GM21619 (cell line): ENCODE results near the gene ACSL1.
"Not testable (repeated sequence)": the region's sequence is repeated elsewhere in the genome, so short reads cannot be mapped to it uniquely, and the experiment has no call there.

ENCODE experiments used
- ATAC-seq: cut with Tn5 transposase; IDR thresholded peaks from one replicate; pipeline ENCODE4 v1.9.1; 2021; ENCODE audit not compliant: unreplicated experiment

Gene ACSL1

DNA sequence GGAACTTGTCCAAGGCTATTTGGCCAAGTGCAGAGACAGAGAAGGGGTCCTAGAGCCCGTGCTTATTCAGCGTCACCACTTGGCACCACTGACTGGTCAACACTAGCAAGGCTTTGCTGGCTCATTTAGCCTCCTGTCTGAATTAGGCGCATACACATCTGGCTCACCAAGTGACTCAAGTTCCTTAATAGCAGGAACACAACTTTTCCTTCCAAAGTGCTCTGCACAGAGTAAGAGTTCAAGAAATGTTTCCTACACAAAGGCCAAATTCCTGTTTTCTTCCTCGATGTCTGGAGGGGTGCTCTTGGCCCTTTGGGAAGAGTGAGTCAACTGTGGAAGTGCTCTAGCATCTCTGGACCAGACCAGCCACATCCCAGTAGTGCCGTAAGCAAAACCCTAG lies 65.1 kb downstream of the ACSL1 start:
- no peak for ATAC-seq

DNA sequence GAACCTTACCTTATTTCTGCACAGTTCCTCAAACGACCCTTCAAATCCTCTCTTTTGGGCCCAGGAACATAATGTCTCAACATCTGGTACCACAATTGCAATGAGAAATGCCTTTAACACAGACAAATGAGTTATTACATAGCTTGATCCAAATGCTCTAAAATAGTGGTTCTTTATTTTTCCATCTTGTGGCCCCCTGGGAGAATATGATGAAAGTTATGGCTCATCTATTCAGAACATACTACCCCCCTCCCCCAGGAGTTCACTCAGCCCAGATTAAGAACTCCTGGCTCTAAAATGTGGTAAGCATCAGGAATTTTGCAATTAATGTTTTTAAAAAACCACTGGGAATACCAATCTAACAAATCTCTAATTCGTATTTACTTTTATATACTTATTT lies 68.0 kb downstream of the ACSL1 start:
- no peak for ATAC-seq

DNA sequence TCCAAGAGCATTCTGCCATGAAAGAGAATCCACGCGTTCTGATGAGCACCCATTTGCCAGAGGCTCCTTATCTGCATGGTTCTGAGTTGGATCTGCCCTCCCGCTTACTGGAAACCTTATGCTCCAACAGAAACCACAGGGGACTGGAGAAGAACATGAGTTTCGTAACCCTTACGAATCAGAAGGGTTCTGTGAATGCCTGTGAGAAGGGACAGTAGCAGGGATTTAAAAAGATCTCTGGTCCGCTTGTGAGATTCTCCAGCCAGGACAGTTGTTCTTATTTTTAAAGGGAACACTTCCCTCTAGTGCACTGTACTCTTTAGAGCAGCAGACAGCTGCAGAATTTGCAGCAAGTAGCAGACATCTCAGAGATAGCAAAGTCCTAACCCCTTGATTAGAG lies 69.4 kb downstream of the ACSL1 start:
- no peak for ATAC-seq

DNA sequence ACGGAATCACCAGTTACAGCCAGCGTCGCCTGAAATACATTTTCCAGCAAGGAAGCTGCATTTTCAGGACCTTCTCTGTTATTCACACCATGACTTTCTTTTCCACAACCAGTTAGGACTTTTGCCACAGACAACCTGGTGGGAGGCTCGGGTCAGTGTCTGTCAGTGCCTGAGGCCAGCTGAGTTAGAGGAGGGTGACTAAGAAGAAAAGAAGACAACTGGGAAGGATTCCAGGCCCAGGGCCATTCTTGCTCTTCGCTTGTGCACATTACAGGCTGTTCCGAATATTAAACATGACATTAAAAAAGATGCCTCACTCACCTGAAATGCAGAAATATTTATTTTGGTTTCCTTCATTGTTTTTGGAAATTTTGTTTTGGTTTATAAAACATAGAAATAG lies 70.5 kb downstream of the ACSL1 start:
- no peak for ATAC-seq

DNA sequence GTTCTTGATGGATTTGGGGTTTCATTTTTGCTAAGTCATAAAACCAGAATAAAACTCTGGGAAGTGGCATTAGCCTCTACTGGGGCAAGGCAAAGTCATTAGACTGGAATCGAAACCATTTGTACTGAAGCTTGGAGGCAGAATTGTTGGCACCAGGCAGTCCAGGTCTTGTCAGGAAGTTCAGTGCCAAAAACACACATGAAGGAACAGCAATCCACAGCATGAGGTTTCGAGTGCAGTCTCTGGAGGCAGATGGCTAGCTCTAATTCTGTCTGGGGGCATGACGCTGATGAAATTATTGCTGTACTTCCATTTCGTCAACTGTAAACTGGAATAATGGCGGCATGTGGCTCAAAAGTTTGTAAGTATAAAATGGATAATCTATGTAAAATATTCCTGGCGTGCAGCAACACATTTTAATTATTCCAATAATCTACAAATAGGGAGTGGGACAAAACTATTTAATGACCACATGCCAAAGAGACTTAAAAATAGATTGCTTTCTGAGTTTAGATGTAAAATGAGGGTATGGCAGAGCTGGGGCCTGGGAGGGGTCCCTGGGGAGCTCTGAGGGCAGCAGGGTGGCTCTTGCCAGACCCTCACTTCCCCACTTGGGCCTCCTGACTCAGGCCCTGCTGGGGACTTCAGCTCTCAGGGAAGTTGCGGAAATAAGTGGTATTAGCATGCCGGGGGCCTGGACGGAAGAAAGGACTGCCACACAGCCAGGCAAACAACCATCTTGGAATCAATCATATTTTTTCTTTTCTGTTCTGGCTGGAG lies 73.1 kb downstream of the ACSL1 start:
- ATAC-seq = no peak

DNA sequence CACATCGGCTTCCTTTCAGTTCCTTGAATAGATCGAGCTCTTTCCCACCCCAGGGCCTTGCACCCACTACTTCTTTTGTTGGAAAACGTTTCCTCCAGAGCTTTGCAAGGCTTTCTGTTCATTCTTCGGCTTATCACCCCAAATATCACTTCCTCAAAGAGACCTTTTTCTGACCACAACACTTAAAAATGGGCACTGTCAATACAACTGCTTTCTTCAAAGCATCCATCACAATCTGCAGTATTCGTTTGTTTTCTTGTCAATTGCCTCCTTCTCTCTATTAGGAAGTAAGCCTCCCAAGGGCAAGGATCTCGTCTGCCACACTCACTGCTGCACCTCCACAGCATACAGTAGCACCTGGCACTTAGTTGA lies 74.2 kb downstream of the ACSL1 start:
- ATAC-seq = no peak

DNA sequence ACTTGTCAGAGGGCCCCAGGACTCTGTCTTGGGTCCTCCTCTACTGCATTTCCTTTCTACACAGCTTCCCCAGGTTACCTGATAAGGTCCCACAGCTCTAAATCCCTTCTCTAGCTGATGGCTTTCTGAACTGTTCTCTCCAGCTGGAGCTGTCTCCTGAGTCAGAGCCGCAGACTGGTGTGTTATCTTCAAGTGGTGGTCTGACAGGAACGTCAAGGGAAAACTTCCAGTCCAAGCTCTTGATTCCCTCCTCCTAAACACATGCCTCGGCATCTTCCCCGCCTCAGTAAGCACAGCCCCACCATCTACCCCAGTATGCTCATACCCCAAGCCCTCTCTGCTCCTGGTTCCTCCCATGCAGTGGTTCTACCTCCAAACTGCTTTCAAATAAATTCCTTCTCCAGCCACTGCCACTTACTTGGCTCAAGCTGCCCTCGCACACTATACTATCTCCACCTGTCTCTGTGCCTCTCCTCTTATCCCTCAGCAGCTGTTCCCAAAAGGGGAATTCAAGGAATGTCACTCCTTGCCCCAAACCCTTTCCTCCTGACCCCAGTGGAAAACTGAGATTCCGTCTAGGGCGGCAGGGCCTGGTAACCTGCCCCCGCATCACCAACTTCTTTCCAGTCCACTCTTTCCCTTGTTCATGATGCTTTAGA lies 74.7 kb downstream of the ACSL1 start:
- ATAC-seq = no peak

DNA sequence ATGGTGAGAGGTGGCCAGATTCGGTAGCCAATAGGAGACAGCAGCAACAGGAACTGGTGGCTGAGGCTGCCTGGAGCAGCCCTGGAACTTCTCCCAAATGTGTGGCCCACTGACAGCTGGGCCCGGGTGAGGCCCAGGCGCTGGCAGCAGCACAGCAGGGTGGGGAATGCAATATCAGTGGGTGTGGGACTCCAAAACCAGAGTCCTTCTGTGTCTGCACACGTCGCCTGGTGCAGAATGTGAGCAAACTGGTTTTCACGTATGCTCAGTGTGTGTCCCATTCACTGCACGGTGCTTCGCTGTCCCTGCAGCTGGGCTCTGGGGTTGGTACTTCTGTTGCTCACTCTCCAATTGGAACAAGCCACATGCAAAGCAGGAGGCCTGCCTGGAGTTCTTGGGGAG lies 77.5 kb downstream of the ACSL1 start:
- no peak for ATAC-seq

DNA sequence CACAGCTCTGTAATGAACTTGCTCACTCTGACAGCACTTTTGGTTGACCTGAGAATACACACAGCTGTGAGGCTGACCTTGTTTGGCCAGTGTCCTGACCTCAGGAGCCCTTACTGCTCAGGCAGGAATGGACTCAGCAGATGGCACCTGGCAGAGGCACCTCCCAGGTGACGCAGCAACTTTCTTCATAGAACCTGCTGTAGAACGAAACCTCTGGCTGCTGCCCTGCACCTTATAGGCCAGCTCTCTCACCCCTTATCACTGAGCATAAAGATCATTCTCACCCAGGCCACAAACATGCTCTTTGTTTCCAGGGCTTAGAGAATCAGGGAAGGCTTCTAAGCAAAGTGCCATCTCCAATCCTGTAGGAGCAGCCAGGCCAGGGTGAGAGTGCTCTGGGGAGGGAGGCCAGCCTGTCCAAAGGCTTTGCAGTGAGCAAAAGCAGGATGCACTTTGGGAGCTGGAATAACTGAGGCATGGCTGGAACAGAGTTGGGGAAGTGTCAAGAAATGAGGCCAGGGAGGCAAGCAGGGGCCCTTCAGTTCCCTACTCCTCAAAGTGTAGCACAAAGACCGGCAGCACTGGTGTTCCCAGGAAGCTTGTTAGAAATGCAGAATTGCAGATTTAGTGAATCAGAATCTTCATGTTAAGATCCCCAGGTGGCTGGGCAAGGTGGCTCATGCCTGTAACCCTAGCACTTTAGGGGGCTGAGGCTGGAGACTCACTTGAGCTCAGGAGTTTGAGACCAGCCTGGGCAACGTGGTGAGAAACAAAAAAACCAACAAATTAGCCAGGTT lies 78.5 kb downstream of the ACSL1 start:
- no peak for ATAC-seq

DNA sequence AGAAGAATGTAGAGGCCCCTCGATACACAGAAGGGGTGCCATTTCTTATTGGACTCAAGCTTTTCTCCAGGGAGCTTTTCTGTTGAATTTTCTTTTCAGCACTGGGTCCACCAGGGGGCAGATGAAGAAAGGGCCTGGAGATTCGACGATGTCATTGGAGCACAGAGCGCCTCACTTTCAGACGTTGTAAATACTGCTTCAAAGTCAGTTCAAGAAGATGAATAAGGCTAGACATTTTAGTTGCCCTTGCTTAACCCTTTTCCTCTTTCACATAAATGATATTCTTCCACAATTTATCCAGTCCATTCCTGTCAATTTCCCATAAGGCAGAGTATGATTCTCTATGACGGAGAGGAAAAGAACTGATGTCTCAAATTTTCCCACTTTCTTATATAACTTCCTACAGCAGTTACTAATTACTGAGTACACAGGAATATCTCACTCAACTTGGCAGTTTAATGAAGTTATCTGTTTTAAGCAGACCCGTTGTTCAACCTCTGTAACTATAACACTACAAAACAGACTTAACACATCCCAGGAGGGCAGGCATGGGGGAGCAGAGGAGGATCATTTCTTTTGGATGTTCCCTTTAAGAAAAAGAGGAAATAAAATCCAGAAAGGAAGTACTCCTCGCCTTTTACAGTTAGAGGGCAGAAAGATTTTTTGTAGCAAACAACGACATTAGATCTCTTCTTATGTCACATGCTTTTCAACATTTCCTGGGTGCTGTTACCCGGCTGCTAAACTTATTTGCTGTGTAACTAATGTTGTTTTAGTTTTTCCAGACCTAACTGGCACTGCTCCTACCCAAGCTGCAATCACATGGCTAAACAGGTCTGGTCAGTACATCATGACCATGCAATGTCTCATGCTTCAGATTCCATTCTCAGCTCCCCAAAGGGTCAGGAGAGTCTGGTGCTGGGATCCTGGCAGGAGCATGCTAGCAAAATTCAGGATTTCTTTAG lies 79.7 kb downstream of the ACSL1 start:
- no peak for ATAC-seq

DNA sequence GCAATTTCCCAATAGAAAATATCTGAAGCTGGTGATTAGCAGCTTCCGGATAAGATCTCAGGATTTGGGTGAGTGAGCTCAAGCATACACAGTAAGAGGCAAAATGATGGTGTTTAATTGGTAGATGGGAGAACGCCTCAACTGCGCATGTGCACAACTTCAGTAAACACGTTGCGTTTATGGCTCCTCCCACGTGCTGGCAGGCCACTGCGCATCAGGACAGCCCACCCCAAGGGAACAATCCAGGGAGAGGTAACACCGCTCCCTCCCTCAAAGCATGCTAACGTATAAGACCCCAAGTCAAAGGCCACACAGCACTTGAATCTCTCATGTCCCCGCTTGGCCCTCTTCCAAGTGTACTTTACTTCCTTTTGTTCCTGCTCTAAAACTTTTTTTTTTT lies 81.5 kb downstream of the ACSL1 start:
- no peak for ATAC-seq

DNA sequence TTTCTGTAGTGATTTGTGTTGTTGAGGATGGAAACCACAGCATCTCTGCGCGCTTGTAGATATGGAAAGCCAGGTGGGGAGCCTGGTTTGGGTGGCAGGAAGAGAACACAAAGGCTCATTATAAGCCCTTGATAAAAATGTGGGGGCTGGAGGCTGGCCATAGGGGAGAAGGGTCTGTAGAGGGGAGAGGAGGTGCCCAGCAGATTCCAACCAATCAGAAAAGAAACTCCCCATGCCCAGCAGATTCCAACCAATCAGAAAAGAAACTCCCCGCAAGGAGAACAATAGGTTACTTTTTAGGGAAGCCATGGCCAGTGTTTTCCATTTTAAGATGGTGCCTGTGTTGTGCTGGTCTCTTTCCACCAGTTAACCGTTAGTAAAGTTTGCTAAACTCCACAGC lies 82.1 kb downstream of the ACSL1 start:
- ATAC-seq = no peak

DNA sequence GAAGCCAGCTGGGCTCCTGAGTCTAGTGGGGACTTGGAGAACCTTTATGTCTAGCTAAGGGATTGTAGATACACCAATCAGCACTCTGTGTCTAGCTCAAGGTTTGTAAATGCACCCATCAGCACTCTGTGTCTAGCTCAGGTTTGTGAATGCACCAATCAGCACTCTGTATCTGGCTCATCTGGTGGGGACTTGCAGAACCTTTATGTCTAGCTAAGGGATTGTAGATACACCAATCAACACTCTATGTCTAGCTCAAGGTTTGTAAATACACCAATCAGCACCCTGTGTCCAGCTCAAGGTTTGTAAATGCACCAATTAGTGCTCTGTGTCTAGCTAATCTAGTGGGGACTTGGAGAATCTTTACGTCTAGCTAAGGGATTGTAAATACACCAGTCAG lies 84.1 kb downstream of the ACSL1 start:
- not testable (repeated sequence) for ATAC-seq

DNA sequence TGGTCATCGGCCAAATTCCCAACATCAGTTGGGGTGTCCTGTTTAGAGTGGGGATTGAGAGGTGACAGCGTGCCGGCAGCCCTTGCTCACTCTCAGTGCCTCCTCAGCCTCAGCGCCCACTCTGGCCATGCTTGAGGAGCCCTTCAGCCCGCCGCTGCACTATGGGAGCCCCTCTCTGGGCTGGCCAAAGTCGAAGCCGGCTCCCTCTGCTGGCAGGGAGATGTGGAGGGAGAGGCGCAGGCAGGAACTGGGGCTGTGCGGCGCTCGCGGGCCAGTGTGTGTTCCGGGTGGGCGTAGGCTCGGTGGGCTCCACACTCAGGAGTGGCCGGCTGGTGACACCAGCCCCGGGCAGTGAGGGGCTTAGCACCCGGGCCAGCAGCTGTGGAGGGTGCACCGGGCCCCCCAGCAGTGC lies 84.8 kb downstream of the ACSL1 start:
- ATAC-seq = no peak

DNA sequence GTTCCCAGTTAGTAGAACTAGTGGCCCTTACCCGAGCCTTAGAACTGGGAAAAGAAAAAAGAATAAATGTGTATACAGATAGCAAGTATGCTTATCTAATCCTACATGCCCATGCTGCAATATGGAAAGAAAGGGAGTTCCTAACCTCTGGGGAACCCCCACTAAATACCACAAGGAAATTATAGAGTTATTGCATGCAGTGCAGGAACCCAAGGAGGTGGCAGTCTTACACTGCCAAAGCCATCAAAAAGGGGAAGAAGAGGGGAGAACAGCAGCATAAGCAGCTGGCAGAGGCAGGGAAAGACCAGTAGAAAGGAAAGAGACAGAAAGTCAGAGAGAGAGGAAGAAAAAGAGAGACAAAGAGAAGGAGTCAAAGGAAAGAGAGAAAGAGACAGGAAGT lies 86.2 kb downstream of the ACSL1 start:
- not testable (repeated sequence) for ATAC-seq

DNA sequence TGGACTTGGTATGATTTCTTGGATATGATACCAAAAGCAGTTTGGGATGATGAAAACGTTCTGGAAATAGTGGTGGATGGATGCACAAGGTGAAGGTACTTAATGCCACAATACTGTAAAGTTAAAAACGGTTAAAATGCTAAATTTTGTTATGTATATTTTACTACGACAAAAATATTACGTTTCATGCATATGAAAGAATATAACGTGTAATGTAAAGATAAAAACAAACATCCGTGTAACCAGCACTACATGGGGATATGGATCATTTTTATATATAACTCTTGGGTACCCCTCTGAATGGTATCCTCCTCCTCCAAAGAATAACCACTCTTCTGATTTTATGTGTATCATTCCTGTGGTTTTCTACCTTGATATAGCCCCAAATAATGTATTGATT lies 91.0 kb downstream of the ACSL1 start:
- ATAC-seq = no peak

DNA sequence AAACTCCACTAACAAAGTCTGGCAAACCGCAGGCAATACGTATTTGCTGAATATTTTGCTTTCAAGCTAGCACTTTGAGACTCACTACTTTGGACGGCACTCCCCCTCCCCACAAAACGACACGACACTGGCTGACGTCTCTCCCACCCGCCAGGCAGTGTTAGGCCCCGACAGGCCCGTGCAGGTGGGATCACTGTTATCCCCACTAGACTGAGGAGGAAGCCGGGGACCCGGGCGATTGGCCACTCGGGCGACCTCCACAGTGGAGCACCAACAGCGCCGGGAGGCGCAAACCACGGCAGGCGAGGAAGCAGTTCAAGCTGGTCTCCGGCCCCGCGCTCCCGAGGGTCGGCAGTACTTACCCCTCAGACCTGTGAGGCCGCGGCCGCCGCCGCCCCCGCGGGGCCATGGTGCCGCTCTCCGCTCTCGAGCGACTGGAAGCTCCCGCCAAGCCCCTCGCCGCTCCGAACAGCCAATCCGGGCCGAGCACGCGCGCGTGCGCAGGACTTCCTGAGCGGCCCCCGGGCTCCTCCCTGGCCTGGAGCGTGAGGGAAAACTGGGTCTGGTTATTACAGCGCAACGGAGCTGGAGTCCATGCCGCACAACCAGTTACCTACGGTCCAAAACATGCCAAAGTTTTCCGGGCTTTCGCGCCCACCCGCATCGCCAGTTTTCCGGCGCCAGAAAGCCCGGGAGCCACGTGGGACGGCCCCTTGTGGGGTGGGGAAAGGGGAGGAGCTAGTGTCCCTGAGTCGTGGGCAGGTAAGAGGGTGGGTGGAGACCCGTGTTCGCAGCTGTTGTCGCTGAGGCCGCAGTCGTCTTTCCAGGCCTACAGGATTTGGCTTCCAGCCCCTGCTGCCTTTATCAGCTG lies 91.9 kb downstream of the ACSL1 start, which contains the start of gene CENPU:
CENPU (minus strand) TSS at position 443 of the 871 bp plus-strand sequence; CDS start at position 409, 34 bp downstream.
- peak; percentile 91 for ATAC-seq

DNA sequence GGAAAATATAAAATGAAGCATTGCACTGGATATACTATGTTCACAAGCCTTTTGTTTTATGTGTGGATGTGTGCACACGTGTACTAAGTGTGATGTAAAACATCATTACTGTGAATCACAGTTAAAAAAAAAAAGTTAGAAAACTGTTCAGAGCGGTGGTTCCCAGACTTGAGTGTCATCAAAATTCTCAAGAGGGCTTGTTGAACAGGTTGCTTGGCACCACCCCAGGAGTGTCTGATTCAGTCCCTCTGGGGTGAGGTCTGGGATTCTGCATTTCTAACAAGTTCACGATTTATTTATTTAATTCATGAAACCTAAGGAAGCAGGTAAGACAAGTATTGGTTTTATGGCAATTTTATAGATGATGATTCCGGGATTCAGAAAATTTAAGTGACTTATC lies 93.6 kb downstream of the ACSL1 start:
- no peak for ATAC-seq

DNA sequence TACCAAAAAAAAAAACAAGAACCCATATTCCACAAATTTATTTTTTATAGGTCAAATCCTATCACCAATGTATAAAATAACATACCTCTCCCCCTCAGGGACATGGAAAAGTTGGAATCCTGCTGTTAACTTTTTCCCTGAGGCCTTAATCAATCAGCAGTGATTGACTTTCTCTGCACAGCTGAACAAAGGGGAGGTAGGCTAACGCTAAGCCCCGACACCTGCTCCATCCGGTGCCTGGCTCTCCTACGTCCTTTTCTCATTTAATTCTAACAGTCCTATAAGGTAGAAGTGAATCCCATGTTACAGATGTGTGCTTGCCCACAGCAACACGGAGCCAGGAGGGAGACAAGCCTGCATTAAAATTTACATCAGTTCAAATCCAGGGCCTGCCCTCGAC lies 94.7 kb downstream of the ACSL1 start:
- no peak for ATAC-seq

DNA sequence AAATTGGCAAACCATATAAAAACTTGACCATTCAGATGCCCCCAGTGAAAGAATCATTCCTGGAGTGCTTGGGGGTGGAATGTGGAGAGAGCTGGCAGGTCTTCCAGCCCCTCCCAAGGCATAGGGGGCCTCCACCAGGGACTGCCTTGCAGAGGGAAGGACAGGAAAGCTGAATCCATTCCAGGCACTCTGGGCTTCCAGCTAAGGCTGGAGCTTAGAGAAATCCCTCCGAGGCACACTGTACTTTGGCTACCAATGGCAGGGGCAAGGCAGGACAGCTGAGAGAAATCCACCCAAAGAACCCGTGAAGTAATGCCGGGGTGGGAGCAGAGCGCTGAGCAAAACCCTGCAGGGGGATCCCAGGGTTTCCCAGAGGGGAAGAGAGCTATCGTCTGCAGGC lies 95.8 kb downstream of the ACSL1 start:
- no peak for ATAC-seq
